Tibial nerve (tissue), 4 donors: ENCODE results near the gene SIX6.

Experiments used
- CTCF ChIP-seq, 5 experiments: fragments of 200-600 bp in 3 of 5; fragments of 450-650 bp in 2 of 5; sonication (generic) in 3 of 5; IDR thresholded peaks; one replicate each; pipeline ENCODE4 v1.5.1; 2016 to 2019; ENCODE audit warnings: antibody characterized with exemption in 5 of 5, mild to moderate bottlenecking in 3 of 5, moderate library complexity in 2 of 5
- EP300 ChIP-seq, 2 donors: sonication (generic); formaldehyde crosslinking; IDR thresholded peaks; one replicate each; pipeline ENCODE4 v1.6.1; 2017; ENCODE audit warnings: antibody characterized with exemption in 2 of 2, mild to moderate bottlenecking in 1 of 2
- POLR2A ChIP-seq, 2 donors: fragments of 450-650 bp; IDR thresholded peaks; one replicate each; pipeline ENCODE4 v1.6.1; 2017; ENCODE audit warnings: antibody characterized with exemption in 2 of 2, mild to moderate bottlenecking in 2 of 2, moderate library complexity in 2 of 2

GRCh38 chr14:60512973-60513571 is 4.1 kb downstream of the SIX6 start:
- no peak for TF ChIP-seq CTCF (IDR thresholded peaks at IDR 0.05)
- TF ChIP-seq EP300 (IDR thresholded peaks at IDR 0.05) = no peak
- no peak for TF ChIP-seq POLR2A (IDR thresholded peaks at IDR 0.05)
